Measurements from ENCODE around the gene SEZ6.

Gene SEZ6

GRCh38 chr17:28951991-28952975 is 53.5 kb downstream of the SEZ6 start:
- DNase-seq (ENCODE audit: insufficient read length) (peak; percentile 85), FAIRE-seq (no peak)
- peak; percentile 52; the same call in 1 of the 2 replicates for TF ChIP-seq POLR2AphosphoS5 (IDR thresholded peaks at IDR 0.05; ENCODE audit: low read depth, low read length)
- TF ChIP-seq TAF1 (IDR thresholded peaks at IDR 0.05; ENCODE audit: borderline replicate concordance, low read depth, low read length): no peak
- peak; percentile 34; the same call in 1 of the 2 replicates for TF ChIP-seq POLR2A (IDR thresholded peaks at IDR 0.05; ENCODE audit: low read depth, low read length)

- peak; percentile 65; the same call in 1 of the 2 replicates for TF ChIP-seq POLR2A (IDR thresholded peaks at IDR 0.05; ENCODE audit: low read depth, low read length)
- TF ChIP-seq TAF1 (IDR thresholded peaks at IDR 0.05; ENCODE audit: borderline replicate concordance, low read depth, low read length): peak; percentile 29; the same call in 1 of the 2 replicates
- peak; percentile 52 for TF ChIP-seq POLR2AphosphoS5 (IDR thresholded peaks at IDR 0.05; ENCODE audit: low read depth, low read length)
- DNase-seq (ENCODE audit: insufficient read length) (peak; percentile 92), FAIRE-seq (peak; percentile 98)
Observed at GRCh38 chr17:28951428-28951990, 54.3 kb downstream of the SEZ6 start, which contains the start of gene PHF12. PHF12 (minus strand) TSS chr17:28951518; CDS start chr17:28950960, 558 bp downstream.

GRCh38 chr17:28950752-28951427 is 54.9 kb downstream of the SEZ6 start:
- TF ChIP-seq POLR2AphosphoS5 (IDR thresholded peaks at IDR 0.05; ENCODE audit: low read depth, low read length): no peak
- TF ChIP-seq POLR2A (IDR thresholded peaks at IDR 0.05; ENCODE audit: low read depth, low read length): no peak
- TF ChIP-seq TAF1 (IDR thresholded peaks at IDR 0.05; ENCODE audit: borderline replicate concordance, low read depth, low read length): no peak
- DNase-seq (ENCODE audit: insufficient read length) (no peak), FAIRE-seq (no peak)

GRCh38 chr17:28950017-28950751 is 55.6 kb downstream of the SEZ6 start:
- DNase-seq (ENCODE audit: insufficient read length) (no peak), FAIRE-seq (no peak)
- TF ChIP-seq TAF1 (IDR thresholded peaks at IDR 0.05; ENCODE audit: borderline replicate concordance, low read depth, low read length): no peak
- no peak for TF ChIP-seq POLR2AphosphoS5 (IDR thresholded peaks at IDR 0.05; ENCODE audit: low read depth, low read length)
- no peak for TF ChIP-seq POLR2A (IDR thresholded peaks at IDR 0.05; ENCODE audit: low read depth, low read length)

GRCh38 chr17:28949185-28950016 is 56.4 kb downstream of the SEZ6 start:
- DNase-seq (ENCODE audit: insufficient read length) (no peak), FAIRE-seq (no peak)
- TF ChIP-seq POLR2AphosphoS5 (IDR thresholded peaks at IDR 0.05; ENCODE audit: low read depth, low read length): no peak
- peak; percentile 23; the same call in 1 of the 2 replicates for TF ChIP-seq POLR2A (IDR thresholded peaks at IDR 0.05; ENCODE audit: low read depth, low read length)
- TF ChIP-seq TAF1 (IDR thresholded peaks at IDR 0.05; ENCODE audit: borderline replicate concordance, low read depth, low read length): no peak

GRCh38 chr17:28948873-28949184 is 57.0 kb downstream of the SEZ6 start:
- no peak for FAIRE-seq
- TF ChIP-seq POLR2A (IDR thresholded peaks at IDR 0.05; ENCODE audit: low read depth, low read length) (no peak), POLR2AphosphoS5 (IDR thresholded peaks at IDR 0.05; ENCODE audit: low read depth, low read length) (no peak), TAF1 (IDR thresholded peaks at IDR 0.05; ENCODE audit: borderline replicate concordance, low read depth, low read length) (no peak)
- DNase-seq (ENCODE audit: insufficient read length): no peak

- DNase-seq (ENCODE audit: insufficient read length) (no peak), FAIRE-seq (no peak)
- TF ChIP-seq TAF1 (IDR thresholded peaks at IDR 0.05; ENCODE audit: borderline replicate concordance, low read depth, low read length): no peak
- TF ChIP-seq POLR2A (IDR thresholded peaks at IDR 0.05; ENCODE audit: low read depth, low read length): no peak
- TF ChIP-seq POLR2AphosphoS5 (IDR thresholded peaks at IDR 0.05; ENCODE audit: low read depth, low read length): no peak
Observed at GRCh38 chr17:28948342-28948741, 57.5 kb downstream of the SEZ6 start.

GRCh38 chr17:28947639-28948038 is 58.2 kb downstream of the SEZ6 start:
- TF ChIP-seq POLR2AphosphoS5 (IDR thresholded peaks at IDR 0.05; ENCODE audit: low read depth, low read length): no peak
- TF ChIP-seq POLR2A (IDR thresholded peaks at IDR 0.05; ENCODE audit: low read depth, low read length): no peak
- TF ChIP-seq TAF1 (IDR thresholded peaks at IDR 0.05; ENCODE audit: borderline replicate concordance, low read depth, low read length): no peak
- DNase-seq (ENCODE audit: insufficient read length): no peak
- no peak for FAIRE-seq

- no peak for FAIRE-seq
- DNase-seq (ENCODE audit: insufficient read length): no peak
- TF ChIP-seq TAF1 (IDR thresholded peaks at IDR 0.05; ENCODE audit: borderline replicate concordance, low read depth, low read length) (no peak), POLR2A (IDR thresholded peaks at IDR 0.05; ENCODE audit: low read depth, low read length) (no peak), POLR2AphosphoS5 (IDR thresholded peaks at IDR 0.05; ENCODE audit: low read depth, low read length) (no peak)
Observed at GRCh38 chr17:28946239-28946638, 59.6 kb downstream of the SEZ6 start.

All from GM12892 (cell line).